SJCRH30 (cell line): ENCODE data around the gene MRGPRX4. TPM values are rescaled to one million over a fixed set of nuclear protein-coding genes. Genes with fewer than 3 reads are reported as not detected.
"Not testable (repeated sequence)": the region's sequence is repeated elsewhere in the genome, so short reads cannot be mapped to it uniquely, and the experiment has no call there.

Experiments
- DNase-seq, 2 experiments: peaks; one replicate each; pipeline ENCODE4 v3.0.0-alpha.2; 2015 to 2020
- H3K27ac ChIP-seq: fragments of 250-450 bp; sonication (Bioruptor Pico); 2 replicates; pipeline ENCODE4 v1.5.1; 2020; ENCODE audit warnings: mild to moderate bottlenecking, moderate library complexity
- H3K27me3 ChIP-seq: fragments of 250-450 bp; sonication (Bioruptor Pico); 2 replicates; pipeline ENCODE4 v1.5.1; 2020; ENCODE audit warnings: mild to moderate bottlenecking, moderate library complexity
- H3K36me3 ChIP-seq: fragments of 250-450 bp; sonication (Bioruptor Pico); 2 replicates; pipeline ENCODE4 v1.5.1; 2020; ENCODE audit warnings: mild to moderate bottlenecking, moderate library complexity
- H3K4me1 ChIP-seq: fragments of 250-450 bp; sonication (Bioruptor Pico); 2 replicates; pipeline ENCODE4 v1.5.1; 2020; ENCODE audit warnings: mild to moderate bottlenecking, moderate library complexity
- H3K4me3 ChIP-seq: fragments of 250-450 bp; sonication (Bioruptor Pico); 2 replicates; pipeline ENCODE4 v1.5.1; 2020; ENCODE audit warnings: mild to moderate bottlenecking, moderate library complexity
- H3K9me3 ChIP-seq: fragments of 250-450 bp; sonication (Bioruptor Pico); replicated peaks from 2 replicates; pipeline ENCODE4 v1.5.1; 2020; ENCODE audit warnings: mild to moderate bottlenecking, moderate library complexity
- total RNA-seq: library from RNA; depleted of rRNA; stranded (reverse); fragments of >200 nt; shearing (Covaris generic); gene quantifications from 2 replicates; pipeline ENCODE4 v1.2.3, GENCODE V29; 2014; rRNA removed

MRGPRX4 gene
- not detected in 2 replicates for total RNA-seq

- Histone ChIP-seq H3K36me3 (no peaks in the 10 kb centered on the region), H3K27me3 (peaks cover 4% of the 10 kb centered on the region; the same call in 1 of the 2 replicates), H3K27ac (no peak within 1 kb of the TSS), H3K4me1 (no peaks in the 10 kb centered on the region), H3K9me3 (no peaks in the 10 kb centered on the region), H3K4me3 (no peak within 1 kb of the TSS)
- no peak for DNase-seq
Observed at GRCh38 chr11:18172666-18173065, at the start of gene MRGPRX4. TSS of gene MRGPRX4 (plus strand) at chr11:18172837. CDS start at chr11:18173257, 420 bp downstream.

- not testable (repeated sequence) for H3K27ac ChIP-seq, H3K9me3 ChIP-seq, H3K36me3 ChIP-seq, H3K4me3 ChIP-seq, H3K4me1 ChIP-seq, H3K27me3 ChIP-seq, DNase-seq
Observed at GRCh38 chr11:18131115-18131514, 41.5 kb upstream of the MRGPRX4 start.

- Histone ChIP-seq H3K36me3 (no peaks in the 10 kb centered on the region), H3K9me3 (no peaks in the 10 kb centered on the region; the same call in 1 of the 2 replicates), H3K27ac (no peak within 1 kb of the TSS), H3K4me1 (no peaks in the 10 kb centered on the region), H3K27me3 (peaks cover 6% of the 10 kb centered on the region; the same call in 1 of the 2 replicates), H3K4me3 (no peak within 1 kb of the TSS)
- no peak for DNase-seq
Observed at GRCh38 chr11:18132341-18132740, 40.3 kb upstream of the MRGPRX4 start, which contains the start of gene MRGPRX3. TSS of gene MRGPRX3 (plus strand) at chr11:18132571. CDS start at chr11:18137203, 4,632 bp downstream.

GRCh38 chr11:18135308-18135707 is 37.3 kb upstream of the MRGPRX4 start:
- H3K36me3 ChIP-seq, result no peaks in the 10 kb centered on the region
- H3K27ac ChIP-seq, result no peak overlapping the region
- no peaks in the 10 kb centered on the region; the same call in 1 of the 2 replicates for H3K9me3 ChIP-seq
- DNase-seq, result no peak
- H3K4me1 ChIP-seq, result no peaks in the 10 kb centered on the region
- H3K4me3 ChIP-seq, result no peak overlapping the region
- H3K27me3 ChIP-seq, result peaks cover 6% of the 10 kb centered on the region; the same call in 1 of the 2 replicates

- Histone ChIP-seq H3K9me3 (no peaks in the 10 kb centered on the region; the same call in 1 of the 2 replicates), H3K36me3 (no peaks in the 10 kb centered on the region), H3K27ac (no peak overlapping the region), H3K4me1 (no peaks in the 10 kb centered on the region), H3K4me3 (no peak overlapping the region), H3K27me3 (peaks cover 6% of the 10 kb centered on the region; the same call in 1 of the 2 replicates)
- DNase-seq, result no peak
Observed at GRCh38 chr11:18137186-18137800, 35.3 kb upstream of the MRGPRX4 start.

- Histone ChIP-seq H3K36me3 (no peaks in the 10 kb centered on the region), H3K4me3 (no peak overlapping the region), H3K27me3 (no peaks in the 10 kb centered on the region), H3K4me1 (no peaks in the 10 kb centered on the region), H3K27ac (no peak overlapping the region), H3K9me3 (no peaks in the 10 kb centered on the region)
- no peak for DNase-seq
Observed at GRCh38 chr11:18140145-18140544, 32.5 kb upstream of the MRGPRX4 start.

GRCh38 chr11:18144243-18144642 is 28.4 kb upstream of the MRGPRX4 start:
- no peak overlapping the region for H3K27ac ChIP-seq
- no peak for DNase-seq

GRCh38 chr11:18145025-18145424 is 27.6 kb upstream of the MRGPRX4 start:
- peak in 1 of 2 experiments; percentile 13 for DNase-seq
- H3K4me1 ChIP-seq, result no peaks in the 10 kb centered on the region
- H3K27me3 ChIP-seq, result peaks cover 14% of the 10 kb centered on the region; the same call in 1 of the 2 replicates
- no peaks in the 10 kb centered on the region for H3K36me3 ChIP-seq
- H3K4me3 ChIP-seq, result no peak overlapping the region
- no peaks in the 10 kb centered on the region for H3K9me3 ChIP-seq
- H3K27ac ChIP-seq, result no peak overlapping the region

More at GRCh38 chr11:18144243-18144642, 28.4 kb upstream of the MRGPRX4 start:
- Histone ChIP-seq H3K9me3 (no peaks in the 10 kb centered on the region), H3K36me3 (no peaks in the 10 kb centered on the region), H3K4me1 (no peaks in the 10 kb centered on the region), H3K27me3 (peaks cover 6% of the 10 kb centered on the region; the same call in 1 of the 2 replicates), H3K4me3 (no peak overlapping the region)

GRCh38 chr11:18145837-18146236 is 26.8 kb upstream of the MRGPRX4 start:
- H3K27me3 ChIP-seq, result peaks cover 14% of the 10 kb centered on the region; the same call in 1 of the 2 replicates
- no peak overlapping the region for H3K4me3 ChIP-seq
- H3K9me3 ChIP-seq, result no peaks in the 10 kb centered on the region
- no peak overlapping the region for H3K27ac ChIP-seq
- H3K4me1 ChIP-seq, result no peaks in the 10 kb centered on the region
- H3K36me3 ChIP-seq, result no peaks in the 10 kb centered on the region
- no peak for DNase-seq

- Histone ChIP-seq H3K4me1 (no peaks in the 10 kb centered on the region), H3K36me3 (no peaks in the 10 kb centered on the region), H3K27ac (no peak overlapping the region), H3K4me3 (no peak overlapping the region), H3K27me3 (peaks cover 27% of the 10 kb centered on the region), H3K9me3 (no peaks in the 10 kb centered on the region; the same call in 1 of the 2 replicates)
- no peak for DNase-seq
Observed at GRCh38 chr11:18151581-18151980, 21.1 kb upstream of the MRGPRX4 start.

- no peak overlapping the region for H3K27ac ChIP-seq
- H3K27me3 ChIP-seq, result no peaks in the 10 kb centered on the region
- H3K4me1 ChIP-seq, result no peaks in the 10 kb centered on the region
- H3K4me3 ChIP-seq, result no peak overlapping the region
- DNase-seq, result no peak
- H3K9me3 ChIP-seq, result 0 out of 2 replicates have a peak, but pooled peaks cover 4% of the 10 kb centered on the region
- H3K36me3 ChIP-seq, result no peaks in the 10 kb centered on the region
Observed at GRCh38 chr11:18168372-18168771, 4.3 kb upstream of the MRGPRX4 start.

GRCh38 chr11:18171377-18172000 is 1.1 kb upstream of the MRGPRX4 start:
- Histone ChIP-seq H3K36me3 (no peaks in the 10 kb centered on the region), H3K4me1 (no peaks in the 10 kb centered on the region), H3K9me3 (0 out of 2 replicates have a peak, but pooled peaks cover 3% of the 10 kb centered on the region), H3K27me3 (peaks cover 4% of the 10 kb centered on the region; the same call in 1 of the 2 replicates), H3K4me3 (no peak overlapping the region), H3K27ac (no peak overlapping the region)
- peak; percentile 33 to 56 for DNase-seq

GRCh38 chr11:18173225-18173866 is 709 bp downstream of the MRGPRX4 start:
- Histone ChIP-seq H3K9me3 (no peaks in the 10 kb centered on the region), H3K27me3 (peaks cover 4% of the 10 kb centered on the region; the same call in 1 of the 2 replicates), H3K4me1 (no peaks in the 10 kb centered on the region), H3K36me3 (no peaks in the 10 kb centered on the region), H3K27ac (no peak overlapping the region), H3K4me3 (no peak overlapping the region)
- no peak for DNase-seq

GRCh38 chr11:18188796-18189195 is 16.2 kb downstream of the MRGPRX4 start:
- no peaks in the 10 kb centered on the region for H3K9me3 ChIP-seq
- H3K36me3 ChIP-seq, result 0 out of 2 replicates have a peak, but pooled peaks cover 2% of the 10 kb centered on the region
- H3K27me3 ChIP-seq, result peaks cover 5% of the 10 kb centered on the region; the same call in 1 of the 2 replicates
- no peak overlapping the region for H3K27ac ChIP-seq
- no peaks in the 10 kb centered on the region for H3K4me1 ChIP-seq
- no peak for DNase-seq
- no peak overlapping the region for H3K4me3 ChIP-seq
